Posterior vena cava (tissue), 2 donors: ENCODE measurements around the gene FRYL. TPM values are rescaled to one million over a fixed set of nuclear protein-coding genes. Genes with fewer than 3 reads are reported as not detected.
"Not testable (repeated sequence)": the region's sequence is repeated elsewhere in the genome, so short reads cannot be mapped to it uniquely, and the experiment has no call there.

Experiments
- DNase-seq: peaks from one replicate; pipeline ENCODE4 v3.0.0-alpha.2; 2020; ENCODE audit warnings: low spot score
- intact Hi-C, 2 donors: fragments of 100-400 bp; cut with DNase I; formaldehyde crosslinking; loops; one replicate each; pipeline versions ENCODE4 v1.14.1 to v1.14.2; 2022 to 2023
- total RNA-seq, 2 donors: library from RNA; stranded (reverse); fragmentation: NEBNext Ultra II Directional; extraction: Animal tissue kit (Norgen Biotek cat#: 25700); gene quantifications; one replicate each; pipeline ENCODE4 v1.2.1, GENCODE V29; 2021
- donor health status: DM: yes; HTN: yes; CAD: no.
- donor health status: DM: yes; HTN: yes; CAD: no.

Gene FRYL
- total RNA-seq, 2 donors from 2014 or later: 59.6 to 73.2 TPM

DNA sequence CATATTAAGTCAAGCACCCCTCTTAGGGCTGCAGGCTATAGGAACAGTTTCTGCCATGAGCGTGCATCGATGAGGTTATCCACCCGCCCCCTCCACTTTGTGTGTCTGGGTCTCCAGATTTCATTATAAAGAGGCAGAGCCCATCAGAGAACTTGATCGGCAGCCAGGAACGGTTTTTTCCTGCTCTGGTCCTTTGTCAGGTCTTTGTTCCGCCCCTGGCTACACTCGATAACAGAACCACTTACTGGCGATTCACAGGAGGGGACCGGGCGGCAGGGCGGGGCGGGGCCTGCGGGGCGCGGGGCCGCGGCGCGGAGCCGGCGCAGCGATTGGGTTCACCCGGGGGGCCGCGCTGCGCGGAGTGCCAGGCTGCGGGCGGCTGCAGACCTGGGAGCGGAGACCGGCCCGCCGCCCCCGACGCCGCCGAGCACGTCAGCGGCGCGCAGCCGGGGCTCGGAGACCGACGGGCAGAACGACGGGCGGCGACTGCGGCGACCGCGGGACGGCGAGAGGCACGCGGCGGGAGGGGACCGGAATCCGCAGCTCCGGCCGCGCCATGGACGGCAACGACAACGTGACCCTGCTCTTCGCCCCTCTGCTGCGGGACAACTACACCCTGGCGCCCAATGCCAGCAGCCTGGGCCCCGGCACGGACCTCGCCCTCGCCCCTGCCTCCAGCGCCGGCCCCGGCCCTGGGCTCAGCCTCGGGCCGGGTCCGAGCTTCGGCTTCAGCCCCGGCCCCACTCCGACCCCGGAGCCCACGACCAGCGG, 296.9 kb downstream of the FRYL start, which contains the start of gene SLC10A4:
TSS of gene SLC10A4 (plus strand) at position 338 of the 771 bp plus-strand sequence. CDS start at position 557, 219 bp downstream.
- no peak for DNase-seq
- intact Hi-C loops: no loop called here

DNA sequence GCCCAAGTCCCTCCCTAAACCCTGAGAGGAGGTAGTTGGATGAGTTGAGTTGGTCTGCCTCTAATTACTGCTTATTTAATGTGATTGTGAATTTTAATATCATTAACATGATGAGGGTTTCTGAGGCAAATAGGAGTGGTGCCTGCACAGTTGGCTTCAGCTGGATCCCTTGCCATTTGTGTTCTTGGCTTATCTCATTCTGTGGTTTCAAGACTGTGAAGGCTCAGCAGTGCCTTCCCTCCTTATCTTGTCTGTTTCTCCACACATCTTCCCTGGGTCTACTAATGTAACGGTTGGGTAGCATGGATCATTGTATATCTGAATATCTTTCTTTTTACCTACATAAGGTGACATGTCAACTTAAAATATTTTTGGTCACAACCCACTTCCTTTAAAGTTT, 298.5 kb downstream of the FRYL start:
- intact Hi-C loops: no loop called here
- no peak for DNase-seq

DNA sequence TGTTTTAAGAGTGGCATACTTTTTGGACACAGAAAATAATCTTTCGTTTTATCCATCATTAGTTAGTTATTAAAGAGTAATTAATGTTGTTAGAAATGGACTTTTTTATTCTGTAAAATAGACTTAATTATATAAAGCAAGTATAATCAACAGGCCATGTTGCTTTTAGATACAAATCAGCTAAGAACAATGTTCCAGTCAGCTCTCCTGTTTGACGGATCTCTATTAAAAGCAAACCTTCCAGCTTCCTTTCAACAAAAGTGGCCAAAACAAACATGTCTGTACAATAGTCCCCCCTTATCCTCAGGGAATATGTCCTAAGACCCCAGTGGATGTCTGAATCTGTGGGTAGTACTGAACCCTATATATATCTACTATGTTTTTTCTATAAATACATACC, 301.8 kb downstream of the FRYL start:
- DNase-seq: no peak
- intact Hi-C loops: no loop called here

DNA sequence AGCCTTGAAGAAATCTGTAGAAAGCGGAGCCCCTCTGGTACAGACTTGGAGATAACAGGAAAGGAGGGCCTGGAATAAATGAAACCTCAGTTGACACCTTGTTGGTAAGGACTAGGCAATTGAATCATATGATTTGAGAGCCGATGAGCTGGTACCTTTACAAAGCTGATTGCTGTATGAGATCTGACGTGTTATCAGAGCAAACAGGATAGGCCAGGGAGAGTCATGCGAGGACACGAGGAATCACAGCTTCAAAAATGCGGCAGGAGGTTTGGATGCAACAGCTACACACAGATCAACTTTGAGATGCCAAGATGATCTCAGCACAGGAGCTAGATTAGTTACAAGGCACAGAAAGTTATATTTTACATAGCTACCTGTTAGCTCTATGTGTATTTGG, 304.3 kb downstream of the FRYL start:
- intact Hi-C loops: no loop called here
- DNase-seq: no peak

DNA sequence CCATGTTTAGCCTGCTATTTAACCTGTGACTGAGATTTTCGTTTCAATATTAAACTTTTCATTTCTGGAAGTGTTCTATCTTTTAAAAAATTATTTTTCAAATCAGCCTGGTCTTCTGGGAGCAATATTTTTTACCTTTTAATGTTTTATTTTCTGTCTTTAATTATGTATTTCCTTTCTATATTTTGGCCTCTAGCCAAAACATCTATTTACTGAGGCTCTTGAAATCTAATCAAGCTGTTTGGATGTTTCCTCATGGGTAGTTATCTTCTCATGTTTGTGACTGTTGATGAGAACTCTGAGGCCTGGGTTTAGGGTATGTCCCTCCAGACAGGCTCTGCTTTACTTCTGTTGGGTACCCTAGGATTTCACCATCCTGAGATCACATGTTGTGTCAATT, 307.3 kb downstream of the FRYL start:
- intact Hi-C loops: no loop called here
- DNase-seq: no peak

DNA sequence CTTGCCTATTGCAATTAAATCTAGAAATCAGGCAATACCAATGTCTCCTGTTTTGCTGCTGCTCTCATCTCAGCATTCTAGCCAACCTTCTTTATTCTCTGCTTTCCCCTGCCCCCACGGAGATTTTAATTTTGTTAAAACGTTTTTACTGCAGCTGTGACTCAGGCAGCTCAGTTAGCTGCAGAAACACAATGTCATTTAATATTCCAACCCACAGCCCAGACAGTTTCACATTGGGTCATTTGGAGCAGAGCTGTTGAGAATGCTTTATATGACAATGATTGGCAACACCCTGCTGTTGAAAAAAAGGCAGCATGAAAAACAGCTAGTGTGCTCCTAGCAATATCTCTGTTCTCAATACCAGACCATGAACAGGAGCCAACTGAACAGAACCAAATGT, 309.5 kb downstream of the FRYL start:
- no peak for DNase-seq
- intact Hi-C loops: no loop called here

DNA sequence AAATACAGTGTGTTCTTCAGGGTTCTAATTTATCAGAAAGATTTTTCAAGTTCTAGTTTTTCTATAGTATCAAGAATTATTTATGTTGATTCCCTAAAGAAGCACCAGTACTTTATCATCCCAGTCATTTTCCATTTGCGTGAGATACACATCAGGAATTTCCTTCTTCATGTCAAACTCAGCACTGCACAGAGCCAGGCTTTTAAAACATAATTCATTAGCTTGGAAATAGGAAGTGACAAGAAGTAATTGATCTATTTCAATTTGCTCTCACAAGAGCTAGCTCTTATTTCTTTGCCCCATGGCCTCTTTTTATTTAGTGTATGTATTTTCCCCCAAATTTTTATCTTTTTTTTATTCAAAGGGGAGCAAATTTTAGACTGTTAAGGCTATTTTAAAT, 309.9 kb downstream of the FRYL start:
- DNase-seq: no peak
- intact Hi-C loops: no loop called here

DNA sequence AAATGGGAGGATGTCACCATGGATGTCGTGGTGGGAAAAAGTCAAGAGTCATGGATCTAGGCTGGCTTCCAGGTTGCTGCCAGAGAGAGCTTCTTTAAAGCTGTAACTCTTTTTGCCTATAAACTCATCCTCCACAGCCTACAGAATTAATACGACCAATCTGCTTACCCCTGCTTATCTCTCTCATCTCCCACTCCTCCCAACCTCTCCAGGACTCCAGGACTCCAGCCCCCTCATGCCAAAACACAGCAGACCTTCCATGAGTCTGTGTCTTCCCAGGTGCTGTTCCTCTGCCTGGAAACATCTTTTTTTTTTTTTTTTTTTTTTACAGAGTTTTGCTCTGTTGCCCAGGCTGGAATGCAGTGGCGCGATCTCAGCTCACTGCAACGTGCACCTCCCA, 312.2 kb downstream of the FRYL start:
- intact Hi-C loops: no loop called here
- no peak for DNase-seq

DNA sequence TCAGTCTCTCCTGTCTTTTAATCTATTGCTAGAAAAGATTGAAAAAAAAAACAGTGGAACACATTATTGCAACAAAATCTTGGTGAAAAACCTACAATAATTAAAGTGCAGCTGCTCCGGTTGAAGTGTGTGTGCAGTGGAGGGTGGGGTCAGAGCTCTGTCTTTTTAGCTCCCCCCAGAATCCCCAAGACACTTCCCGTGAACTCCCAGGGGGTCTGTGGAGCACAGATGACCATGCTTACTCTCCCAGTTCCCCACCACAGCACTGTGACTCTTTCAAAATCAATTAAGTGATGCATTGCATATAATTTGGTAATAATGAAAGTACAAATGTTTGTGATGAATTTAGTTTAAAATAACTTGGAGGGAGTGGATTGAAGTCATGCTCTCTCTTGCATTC, 312.6 kb downstream of the FRYL start:
- intact Hi-C loops: no loop called here
- DNase-seq: no peak

DNA sequence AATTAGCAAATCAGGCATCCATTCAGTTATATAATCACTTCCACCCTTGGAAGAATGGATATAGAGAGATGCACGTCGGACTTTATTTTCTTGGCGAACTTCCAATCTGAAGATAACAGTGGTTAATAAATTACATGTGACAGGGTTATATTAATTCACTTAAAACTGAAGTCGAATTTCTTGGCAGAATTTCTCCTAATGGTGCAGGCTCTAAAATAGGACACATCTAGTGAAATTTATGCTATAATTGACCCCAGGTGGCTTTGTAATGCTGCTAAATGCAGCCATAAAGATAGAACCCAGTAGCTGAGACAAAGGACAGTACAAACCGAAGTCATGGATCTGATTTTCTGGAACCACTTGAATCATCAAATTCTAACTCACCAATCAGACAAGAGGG, 317.7 kb downstream of the FRYL start:
- intact Hi-C loops: no loop called here
- no peak for DNase-seq

DNA sequence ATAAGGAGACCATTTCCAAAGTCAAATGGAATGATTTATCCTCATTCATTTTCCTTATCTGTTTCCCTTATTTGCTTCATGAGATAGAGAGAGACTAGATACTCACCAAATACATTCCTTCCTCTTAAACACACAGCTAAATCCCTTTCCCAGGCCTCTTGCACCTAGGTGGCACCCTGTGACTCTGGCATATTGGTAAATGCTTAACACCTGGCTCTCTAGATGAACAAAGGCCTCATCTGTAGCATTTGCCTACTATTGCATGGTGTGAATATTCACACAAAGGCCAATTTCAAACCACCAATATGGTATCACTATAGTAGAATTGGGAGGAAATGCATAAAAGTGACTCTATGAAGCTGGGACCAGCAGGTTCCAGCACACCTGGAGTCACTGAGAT, 319.1 kb downstream of the FRYL start:
- DNase-seq: no peak
- intact Hi-C loops: no loop called here

DNA sequence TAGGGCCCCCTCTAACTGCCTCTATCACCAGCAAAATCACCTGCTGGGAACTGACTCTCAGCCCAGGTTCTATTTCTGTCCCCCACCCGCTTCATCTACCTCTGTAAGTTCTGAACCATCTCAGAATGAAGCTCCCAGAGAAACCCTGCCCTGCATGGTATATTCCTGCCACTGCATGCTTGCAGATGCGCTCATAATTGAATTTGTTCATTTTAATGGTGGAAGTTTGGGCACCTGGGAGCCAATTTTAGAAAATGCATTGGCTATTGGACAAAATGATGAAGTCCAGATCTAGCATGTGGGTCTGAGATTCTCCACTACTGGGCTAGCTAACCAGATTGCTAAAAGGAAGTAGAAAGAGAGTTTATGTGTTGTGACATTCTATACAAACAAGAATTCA, 325.5 kb downstream of the FRYL start:
- intact Hi-C loops: no loop called here
- no peak for DNase-seq

DNA sequence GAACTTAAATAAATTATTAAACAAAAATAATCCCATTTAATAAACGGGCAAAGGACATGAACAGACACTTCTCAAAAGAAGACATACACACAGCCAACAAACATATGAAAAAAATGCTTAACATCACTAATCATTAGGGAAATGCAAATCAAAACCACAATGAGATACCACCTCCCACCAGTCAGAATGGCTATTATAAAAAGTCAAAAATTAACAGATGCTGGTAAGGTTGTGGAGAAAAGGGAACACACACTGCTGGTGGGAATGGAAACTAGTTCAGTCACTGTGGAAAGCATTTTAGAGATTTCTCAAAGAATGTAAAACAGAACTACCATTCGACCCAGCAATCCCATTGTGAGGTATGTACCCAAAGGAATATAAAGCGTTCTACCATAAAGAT, 328.4 kb downstream of the FRYL start:
- DNase-seq, intact Hi-C loops: not testable (repeated sequence)

DNA sequence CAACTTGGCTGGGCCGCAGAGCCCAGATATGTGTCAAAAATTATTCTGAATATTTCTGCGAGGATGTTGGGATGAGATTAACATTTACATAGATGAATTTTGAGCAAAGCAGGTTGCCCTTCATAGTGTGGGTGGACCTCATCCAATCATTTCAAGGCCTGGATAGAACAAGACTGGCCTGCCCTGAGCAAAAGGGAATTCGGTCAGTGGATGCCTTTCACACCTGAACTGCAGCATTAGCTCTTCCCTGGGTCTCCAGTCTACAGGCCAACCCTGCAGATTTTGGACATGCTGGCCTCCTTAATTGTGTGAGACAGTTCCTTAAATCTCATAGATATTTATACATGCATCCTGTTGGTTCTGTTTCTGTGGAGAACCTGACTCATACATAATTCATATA, 329.3 kb downstream of the FRYL start:
- intact Hi-C loops: no loop called here
- DNase-seq: no peak

DNA sequence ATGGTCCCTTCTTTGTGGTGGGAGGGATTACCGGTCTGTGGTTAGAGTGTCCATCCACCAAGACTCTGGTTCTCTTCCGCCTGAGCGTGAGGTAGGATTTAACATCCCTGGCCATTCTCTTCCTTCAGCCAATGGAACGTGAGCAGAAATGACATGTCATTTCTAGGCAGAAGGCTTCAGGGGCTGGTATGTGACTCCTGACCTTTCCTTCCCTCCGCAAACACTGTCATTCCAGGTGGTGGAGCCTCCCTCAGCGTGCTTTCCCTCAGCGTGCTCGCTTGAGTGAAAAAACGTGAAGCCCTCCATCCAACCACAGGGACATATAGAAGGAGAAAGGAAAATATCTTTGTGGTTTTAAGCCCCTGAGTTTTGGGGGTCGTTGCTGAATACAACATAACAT, 330.9 kb downstream of the FRYL start:
- DNase-seq: no peak
- intact Hi-C loops: no loop called here

Other genes with a start within 250 kb of the FRYL start
- 10 to 100 TPM; 80.6 to 90.7 TPM for gene OCIAD1, start 50.8 kb upstream of the FRYL start, total RNA-seq
- gene OCIAD2, start 126.5 kb upstream of the FRYL start, total RNA-seq: 1 to 10 TPM; 4.8 to 7.9 TPM
- not detected for gene CWH43, start 206.0 kb upstream of the FRYL start, total RNA-seq